ENCODE measurements around the gene RPS6KL1.

The RPS6KL1 gene

DNA sequence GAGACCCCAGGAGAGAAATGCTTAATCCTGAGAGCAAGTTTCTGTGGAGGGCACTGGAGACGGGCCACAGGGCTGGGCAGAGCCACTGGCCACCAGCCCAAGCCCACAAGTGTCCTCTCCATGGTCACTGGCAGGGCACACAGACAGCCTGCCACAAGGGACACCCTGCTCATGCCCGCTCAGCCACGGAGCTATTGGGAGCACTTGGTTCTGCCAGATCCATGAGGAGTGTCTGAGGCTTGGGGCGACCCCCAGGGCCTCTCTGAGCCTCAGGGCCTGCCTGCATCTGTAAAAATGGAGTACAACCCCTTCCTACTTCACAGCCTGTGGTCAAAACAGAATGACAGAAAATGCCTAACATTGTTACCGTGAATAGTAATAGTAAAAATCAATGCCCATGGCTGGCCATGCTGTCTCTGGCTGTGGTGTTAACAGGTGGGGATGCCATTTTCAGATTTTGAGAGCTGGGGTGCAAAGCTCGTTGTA is 29.2 kb upstream of the RPS6KL1 start:
- DNase-seq (ENCODE audit: low spot score): no peak

DNA sequence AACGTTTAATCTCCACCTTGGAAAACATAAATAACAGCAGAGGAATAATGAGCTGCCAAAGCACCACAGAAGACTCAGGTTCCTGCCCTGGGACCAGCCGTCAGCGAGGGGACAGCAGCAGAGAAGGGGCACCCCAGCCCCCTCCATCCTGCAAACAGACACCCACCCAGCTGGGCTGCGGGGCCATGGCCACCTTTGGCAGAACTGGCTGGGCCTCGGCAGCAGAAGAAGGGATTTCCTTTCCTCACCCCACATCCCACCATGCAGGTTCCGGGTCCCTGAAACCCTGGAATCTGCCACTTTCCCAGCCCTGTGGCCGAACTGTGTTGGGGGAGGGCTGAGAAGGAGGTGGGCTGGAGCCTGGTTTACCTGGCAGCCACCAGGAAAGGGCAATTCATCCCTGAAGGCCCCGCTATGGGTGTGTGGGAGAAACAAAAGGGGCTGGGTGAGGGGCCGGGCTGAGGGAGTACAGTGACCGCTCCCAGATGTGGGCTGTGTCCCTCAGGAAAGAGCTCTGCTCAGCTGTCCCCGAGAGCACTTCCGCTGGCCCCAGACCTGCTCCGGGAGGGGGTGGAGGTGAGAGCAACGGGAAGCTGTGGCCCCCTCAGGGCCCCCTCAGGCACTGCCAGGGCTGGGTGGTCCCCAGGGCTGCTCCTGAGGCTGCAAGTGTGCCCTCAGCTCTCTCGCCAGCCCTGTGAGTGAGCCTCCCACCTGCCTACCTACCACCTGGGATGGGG is 28.6 kb upstream of the RPS6KL1 start:
- DNase-seq (ENCODE audit: low spot score): no peak

DNA sequence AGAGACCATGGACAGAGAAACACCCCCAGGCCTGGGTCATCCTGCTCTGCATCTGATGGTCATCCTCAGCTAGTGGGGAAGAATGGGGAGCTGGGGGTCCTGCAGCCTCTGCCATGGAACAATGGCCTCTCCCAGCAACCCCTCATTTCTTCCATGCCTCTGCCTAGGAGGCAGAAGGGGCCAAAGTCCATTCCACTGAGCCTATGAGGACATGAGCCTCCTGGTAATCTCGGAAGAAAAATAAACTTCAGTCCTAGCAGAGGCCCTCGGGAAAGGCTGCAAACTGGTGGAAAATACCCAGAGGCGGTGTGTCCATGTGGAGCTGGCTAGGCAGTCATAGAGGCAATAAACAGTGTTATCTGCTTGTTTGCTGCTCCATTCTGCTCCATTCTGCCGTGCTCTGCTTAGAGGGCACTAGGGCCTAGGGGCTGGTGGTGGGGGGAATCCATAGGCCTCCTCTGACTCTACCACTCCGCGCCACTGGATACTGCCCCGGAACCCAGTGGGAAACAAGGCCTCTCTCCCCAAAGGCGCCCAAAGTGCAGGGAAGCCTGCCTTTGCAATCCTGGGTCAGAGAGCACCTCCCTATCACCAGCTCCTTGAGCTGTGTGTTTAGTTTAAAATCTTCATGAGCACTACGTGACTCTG is 27.9 kb upstream of the RPS6KL1 start:
- no peak for DNase-seq (ENCODE audit: low spot score)

DNA sequence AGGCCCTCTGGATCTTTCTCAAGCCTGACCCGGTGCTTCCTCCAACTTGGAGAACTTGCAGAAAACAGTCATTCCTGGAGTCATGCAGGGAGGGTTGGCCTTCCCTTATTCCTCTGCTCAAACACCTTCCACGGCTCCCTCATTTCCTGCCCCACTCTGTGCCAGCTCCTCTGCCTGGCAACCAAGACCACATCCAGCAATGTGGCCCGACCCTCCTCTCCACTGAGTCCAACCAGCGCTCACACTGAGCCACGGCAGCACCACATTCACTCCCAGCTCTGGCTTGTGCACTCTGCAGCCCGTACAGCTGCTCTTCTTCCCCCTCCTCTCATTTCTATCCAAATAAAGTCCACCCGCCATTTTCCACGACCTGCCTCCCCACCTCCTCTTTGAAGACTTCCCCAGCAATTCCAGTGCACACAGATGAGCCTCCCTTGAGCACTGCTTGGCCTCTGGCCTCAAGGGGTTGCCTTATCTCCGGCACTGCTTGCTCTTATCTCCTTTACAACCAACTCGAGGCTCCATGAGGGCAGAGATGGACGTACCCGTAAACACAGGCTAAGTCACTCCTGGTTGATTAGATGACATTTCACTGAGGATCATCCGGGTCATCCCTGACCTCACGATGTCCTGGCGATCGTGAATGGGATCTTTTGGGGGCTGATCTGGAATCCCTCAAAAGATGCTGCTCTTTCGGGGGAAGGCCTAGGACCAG is 27.0 kb upstream of the RPS6KL1 start:
- no peak for DNase-seq (ENCODE audit: low spot score)

DNA sequence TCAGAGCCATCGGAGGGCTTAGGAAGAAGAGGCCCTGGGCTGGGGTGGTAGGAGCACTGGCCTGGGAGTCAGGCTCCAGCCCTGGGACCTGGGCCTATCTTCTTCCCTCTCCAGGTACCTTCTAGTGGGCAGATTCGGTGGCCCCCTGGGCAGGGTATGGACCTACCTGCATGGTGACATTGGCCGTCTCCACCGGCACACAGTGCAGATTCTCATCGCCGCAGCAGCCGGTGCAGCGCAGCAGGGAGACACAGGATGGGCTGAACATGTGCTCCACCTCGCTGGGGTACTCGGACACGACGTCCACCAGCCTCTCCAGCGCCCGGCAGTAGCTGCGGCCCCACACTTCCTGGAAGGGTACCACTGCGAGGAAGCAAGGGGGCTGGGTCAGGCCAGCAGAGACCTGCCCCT is 26.1 kb upstream of the RPS6KL1 start:
- DNase-seq (ENCODE audit: low spot score): no peak

DNA sequence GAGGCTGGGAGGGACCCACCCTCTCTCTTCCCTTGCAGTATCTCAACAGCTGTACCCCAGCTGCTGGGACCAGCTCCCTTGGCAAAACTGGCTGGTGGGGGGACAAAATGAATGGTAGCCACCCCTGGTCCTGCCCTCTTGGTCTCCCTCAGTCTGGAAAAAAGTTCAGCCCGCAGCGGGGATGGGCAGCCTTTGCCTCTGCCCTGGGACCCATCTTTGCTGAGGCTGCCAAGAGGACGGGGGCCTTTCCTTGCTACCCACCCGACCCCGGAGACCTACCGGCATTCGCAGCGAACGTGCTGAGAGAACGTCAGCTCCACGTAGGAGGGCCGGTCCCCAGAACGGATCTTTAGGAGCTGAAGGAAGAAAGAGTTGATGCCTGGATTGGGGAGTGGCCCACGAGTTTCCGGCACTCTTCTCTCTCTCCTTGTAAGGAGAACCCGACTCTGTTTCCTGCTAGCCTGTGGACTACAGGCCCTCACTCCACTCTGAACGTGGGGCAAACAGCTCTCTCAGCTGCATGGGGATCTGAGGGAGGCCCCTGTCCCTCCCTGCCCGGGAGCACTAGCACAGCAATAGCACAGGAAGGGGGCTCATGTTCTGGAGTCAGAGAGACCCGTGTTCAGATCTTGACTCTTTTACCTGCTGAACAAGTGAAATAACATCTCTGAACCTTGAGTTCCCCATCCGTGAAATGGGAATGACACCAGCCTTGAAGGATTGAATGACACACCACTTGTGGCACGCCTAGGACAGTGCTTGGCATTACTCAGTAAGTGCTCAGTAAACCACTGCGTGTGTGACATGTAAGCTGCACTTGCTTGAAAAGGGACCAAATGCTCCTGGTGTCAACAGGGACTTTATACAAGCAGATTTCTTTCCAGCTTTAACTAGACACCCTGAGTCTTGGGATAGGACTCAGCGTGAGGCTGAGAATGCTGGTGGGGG is 25.4 kb upstream of the RPS6KL1 start:
- no peak for DNase-seq (ENCODE audit: low spot score)

DNA sequence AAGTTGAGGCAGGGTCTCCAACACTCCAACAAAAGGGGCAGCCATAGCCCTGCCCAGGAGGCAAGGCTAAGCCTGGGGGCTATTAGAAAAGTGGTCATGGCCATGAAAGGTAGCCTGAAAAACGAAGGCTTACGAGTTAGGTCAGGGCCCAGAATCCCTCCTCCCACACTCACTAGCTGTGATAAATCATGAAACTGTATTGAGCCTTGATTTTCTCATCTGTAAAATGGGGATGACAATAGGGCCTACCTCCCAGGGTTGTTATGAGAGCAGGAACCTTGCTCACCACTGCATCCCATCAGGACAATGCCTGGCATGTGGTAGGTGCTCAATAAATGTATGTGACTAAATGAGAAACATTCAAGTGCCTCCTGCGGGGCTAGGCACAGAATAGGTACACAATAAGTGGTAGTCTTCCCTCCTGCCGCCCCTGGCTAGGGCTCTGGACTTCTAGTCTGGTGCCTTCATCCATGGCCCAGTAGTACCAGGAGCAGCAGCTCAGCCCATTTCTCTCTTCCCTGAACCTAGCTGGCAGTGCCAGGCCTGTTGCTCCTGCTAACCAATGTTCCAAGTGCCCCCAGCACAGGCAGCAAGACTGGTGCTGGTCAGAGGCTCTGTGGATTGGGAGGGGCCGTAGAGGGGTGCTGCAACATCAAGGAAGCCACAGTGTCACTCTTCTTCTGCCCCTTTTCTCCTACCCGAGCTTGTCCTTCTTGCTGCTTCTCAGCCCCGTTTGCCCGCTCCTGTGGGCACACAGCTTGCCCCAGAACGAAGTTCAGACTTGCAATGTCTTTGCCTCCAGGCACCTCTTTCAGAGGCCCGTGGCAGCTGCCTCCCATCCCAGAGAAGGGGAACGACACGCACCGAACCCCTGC is 24.5 kb upstream of the RPS6KL1 start:
- no peak for DNase-seq (ENCODE audit: low spot score)

DNA sequence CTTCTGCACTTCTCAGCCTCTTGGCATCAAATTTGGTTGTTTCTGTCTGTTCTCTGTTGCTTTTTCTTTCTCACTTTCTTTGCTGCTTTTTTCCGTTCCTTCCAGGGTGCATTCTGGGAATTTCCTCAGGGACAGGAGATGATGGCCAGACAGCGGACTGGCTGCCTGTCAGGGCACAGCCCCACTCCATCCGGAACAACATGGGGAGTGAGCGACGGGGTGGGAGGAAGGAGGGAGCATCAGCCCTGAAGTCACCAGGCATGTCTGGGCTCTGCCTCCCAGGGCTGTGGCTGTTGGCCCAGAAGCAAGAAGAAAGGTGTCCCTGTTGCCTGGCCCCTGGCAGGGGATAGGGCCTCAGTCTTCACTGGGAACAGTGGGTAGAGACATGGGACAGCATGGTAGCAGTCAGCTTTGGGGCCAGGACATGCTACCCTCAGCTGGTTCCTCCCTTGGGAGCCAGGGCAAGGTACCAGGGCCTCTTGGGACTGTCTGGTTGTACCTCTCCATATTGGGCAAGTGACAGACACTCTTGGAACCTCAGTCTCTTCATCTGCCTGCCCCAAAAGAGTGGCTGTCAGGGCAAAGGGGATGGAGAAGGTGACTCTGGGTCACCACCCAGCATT is 23.7 kb upstream of the RPS6KL1 start:
- no peak for DNase-seq (ENCODE audit: low spot score)

DNA sequence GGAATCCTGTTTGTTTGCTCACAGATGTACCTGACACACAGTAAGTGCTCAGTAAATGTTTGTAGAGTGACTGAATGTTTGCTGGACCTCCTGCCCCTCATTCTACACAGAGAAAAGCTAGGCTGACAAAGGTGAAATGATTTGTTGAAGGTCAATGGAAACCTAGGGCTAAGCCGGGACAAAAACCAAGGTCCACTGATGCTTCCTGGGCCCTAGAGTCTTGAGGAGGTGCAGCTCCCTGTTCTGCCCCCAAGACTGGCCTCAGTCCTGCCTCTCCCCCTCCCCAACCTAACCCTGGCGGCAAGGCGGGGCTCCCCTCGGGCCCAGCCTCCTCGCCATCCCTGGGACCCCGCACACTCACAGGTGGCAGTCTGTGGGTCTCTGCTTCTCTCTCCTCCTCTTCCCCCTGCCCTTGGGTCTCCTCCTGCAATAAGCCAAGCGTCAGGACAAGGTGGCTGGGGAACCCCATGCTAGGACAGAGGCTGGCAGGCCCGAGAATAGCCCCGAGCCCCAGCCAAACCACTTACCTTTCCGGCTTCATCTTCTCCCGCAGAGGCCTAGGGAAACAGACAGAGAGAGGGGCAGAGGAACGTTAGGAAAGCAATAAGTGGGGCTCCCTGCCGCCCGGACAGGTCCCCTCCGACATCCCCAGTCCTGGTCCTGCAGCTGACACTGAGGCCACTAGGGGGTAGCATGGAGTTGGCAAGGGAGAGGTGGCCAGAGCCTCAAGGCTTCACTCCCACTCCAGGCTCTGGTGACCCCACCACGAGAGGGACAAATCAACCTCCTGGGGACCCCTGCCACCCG is 23.0 kb upstream of the RPS6KL1 start:
- DNase-seq (ENCODE audit: low spot score): peak; percentile 92

DNA sequence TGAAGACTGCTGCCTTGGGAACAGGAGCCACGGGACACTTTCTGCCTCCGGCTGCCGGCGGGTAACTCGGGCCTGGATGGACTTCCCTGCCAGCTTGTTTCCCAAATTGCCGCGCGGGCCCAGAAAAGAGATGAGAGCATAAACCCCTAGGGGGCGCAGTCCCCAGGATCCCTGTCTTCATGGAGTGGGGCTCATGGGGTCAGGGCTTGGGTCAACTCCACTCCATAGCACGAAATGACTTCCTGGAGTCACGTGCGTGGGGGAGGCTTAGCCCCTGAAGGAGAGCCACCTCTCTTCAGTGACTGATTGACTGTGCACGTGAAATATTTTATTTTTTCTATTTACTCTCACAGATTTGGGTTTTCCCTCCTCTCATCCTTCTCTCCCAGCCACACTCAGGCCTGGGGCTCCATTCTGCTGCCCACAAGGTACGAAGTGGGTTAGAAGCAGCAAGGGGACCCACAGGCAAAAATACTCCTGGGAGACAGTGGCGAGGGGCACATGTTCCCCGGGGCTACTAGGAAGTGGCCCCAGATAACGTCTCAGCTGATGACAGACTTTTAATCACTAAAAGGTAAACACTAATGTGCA is 22.3 kb upstream of the RPS6KL1 start:
- DNase-seq (ENCODE audit: low spot score): no peak

DNA sequence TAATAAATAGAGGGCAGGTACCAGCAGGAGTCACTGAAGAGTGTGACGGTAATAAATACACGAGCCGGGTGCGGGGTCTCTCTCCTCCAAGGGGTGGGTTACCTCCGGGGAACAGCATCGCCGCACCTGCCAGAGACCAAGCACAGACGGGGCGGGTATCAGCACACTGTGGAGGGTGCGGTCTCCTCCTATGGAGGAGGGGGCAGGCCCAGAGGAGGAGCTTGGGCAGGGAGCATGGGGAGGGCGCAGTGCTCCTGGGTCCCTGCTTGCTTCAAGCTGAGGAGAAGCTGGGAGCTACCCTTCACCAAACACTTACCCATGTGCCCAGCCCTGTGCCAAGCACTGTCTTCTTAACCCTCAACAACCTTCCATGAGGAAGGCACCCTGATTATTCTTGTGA is 19.5 kb upstream of the RPS6KL1 start:
- DNase-seq (ENCODE audit: low spot score): no peak

DNA sequence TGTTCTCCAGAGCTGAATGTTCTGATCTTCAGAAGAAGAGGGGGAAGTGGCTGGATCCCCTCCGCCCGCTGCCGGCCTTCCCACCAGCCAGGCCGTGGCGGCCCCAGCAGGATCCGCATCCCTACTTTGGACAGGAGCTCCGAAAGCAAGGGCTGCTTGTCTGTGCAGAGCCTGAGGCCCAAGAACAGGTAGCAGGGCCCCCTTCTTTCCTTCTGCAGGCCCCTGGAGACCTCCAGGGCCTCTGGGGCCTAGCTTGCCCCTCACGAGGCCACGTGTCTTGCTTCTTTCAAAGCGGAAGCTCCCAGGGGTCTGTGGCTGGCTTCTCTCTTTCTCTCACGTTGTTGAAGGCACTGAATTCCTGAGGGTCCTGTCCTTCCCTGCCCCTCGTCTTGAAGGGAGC is 19.1 kb upstream of the RPS6KL1 start:
- no peak for DNase-seq (ENCODE audit: low spot score)

DNA sequence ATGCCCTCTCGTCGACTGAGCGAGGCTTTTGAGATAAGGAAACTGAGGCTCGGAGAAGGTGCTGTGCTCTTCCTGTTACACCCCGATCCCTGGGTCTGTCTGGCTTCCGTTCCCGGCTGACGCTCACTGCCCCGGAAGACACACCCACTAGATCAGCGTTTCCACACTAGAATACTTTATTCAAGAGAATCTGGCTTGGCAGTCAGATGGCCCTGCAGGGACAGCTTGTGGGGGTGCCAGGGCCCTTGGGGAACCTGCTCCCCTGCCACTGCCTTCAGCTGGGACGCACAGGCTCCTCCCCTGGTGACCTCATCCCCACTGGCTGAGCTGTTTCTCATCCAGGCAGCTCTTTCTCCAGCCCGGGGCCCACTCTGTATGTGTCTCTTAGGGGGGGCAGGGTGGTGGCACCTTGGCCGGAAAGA is 18.6 kb upstream of the RPS6KL1 start:
- peak; percentile 80 for DNase-seq (ENCODE audit: low spot score)

DNA sequence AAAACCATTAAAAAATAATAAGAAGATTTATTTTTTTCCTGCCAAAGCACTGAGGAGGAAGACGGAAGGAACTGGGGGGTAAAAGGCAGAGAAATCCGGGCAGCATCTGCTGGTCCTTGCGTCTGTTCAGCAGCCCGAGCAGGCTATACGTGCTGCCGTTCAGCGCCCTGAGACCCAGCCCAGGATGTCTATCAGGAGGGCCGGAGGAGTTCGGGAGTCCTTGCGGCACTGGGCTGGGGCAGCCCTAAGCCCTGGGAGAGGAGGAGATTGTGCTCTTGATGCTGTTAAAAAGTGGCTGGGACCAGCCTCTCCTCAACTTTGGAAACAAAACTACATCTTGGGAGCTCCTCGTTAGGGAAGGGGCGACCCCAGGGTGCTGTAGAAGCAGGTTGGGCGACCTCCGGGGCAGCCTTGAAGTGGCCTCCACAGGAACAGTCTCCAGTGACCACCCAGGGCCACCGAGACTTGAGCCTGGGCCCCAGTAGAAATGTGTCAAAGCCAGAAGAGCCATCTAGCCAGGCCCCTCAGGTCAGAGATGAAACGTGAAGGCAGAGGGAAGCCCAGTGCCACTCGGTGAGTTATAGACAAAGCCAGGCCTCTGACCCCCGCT is 18.0 kb upstream of the RPS6KL1 start:
- no peak for DNase-seq (ENCODE audit: low spot score)

DNA sequence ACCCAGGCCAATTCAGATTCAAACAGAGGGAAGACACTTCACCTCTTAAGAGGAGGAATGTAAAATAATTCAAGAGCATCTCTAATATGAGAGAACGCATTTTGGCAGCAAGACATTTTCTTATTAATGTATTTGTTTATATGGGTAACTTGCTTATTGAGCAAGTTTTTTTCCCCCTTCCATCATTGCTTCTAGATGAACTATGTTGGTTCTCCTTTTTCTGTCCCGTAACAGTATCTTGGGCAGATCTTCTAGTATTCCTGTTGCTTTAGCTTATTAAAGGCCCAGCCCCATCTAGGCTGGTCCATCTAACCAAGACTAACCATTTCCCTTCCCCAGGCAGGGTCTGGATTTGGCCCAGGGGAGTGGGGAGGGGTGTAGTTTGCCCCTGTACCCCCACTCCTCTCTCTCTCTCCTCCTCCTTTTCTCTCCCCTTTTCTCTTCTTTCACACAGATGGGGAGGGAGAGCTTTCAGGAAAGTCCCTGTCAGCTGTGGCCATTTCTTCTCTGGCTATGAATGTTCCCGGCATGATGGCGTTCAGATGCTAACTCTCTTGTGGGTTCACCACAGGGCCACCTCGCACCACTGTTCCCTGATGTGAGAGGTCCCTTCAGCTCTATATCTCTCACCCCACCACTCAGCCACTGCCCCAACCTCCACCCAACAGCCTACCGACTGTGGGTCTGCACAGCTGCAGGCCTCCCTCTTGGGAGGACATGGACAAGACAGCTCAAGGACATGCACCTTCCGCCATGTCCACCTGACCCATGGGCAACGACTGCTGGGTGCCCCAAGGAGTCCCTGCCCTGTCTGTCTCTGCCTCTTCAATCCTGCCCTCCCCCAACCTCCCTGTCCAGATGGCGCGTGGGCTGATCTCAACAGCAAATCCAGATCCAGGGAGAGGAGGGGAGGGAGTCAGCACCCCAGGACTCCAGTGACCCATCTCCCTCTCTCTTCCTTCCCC is 15.8 kb upstream of the RPS6KL1 start:
- DNase-seq (ENCODE audit: low spot score): no peak

DNA sequence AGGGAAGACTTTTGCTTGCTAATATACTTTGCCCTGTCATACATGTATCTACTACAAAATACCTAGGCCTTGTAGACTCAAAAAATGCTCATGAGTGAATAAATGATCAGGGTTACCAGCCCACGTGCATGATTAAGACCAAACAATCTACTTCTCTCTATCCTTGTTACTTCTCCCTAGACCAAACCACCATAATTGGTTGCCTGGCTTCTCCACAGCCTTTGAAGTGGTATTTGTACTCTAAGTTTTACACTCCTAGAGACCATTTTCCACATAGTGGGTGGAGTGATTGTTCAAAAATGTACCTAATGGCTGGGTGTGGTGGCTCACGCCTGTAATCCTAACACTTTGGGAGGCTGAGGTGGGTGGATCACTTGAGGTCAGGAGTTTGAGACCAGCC is 14.1 kb upstream of the RPS6KL1 start:
- no peak for DNase-seq (ENCODE audit: low spot score)

DNA sequence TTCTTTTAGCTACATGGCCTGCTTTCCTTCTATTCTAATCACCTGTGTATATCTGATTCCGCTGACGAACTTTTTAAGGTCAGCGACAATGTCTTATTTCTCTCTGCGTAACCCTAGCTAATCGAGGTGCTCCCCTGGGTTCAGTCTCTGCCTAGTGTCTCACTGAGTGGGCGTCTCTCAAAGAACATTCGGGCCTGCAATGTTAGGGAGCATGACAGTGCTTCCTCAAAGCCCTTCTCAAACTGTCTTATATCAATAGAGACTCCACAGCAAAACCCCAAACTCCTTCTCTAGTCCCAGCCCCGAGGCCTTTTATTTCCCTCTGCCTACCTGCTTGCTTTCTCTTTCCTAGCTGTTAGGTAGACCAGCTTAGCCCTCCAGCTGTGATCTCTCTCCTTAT is 13.7 kb upstream of the RPS6KL1 start:
- DNase-seq (ENCODE audit: low spot score): no peak

DNA sequence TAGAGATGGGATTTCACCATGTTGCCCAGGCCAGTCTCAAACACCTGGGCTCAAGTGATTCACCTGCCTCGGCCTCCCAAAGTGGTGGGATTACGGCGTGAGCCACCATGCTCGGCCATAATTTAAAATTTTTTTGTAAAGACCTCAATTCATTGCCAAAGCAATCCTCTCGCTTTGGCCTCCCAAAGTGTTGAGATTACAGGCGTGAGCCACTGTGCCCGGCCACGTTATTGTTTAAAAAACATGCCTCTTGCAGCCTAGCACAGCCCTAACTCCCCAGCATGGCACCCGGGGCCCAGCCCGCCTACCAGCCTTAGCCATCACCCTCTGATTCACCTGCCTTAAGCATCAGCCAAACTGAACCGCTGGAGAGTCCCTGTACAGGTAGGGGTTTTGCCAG is 13.1 kb upstream of the RPS6KL1 start:
- DNase-seq (ENCODE audit: low spot score): no peak

All from hepatic stellate cell (primary cell).